Panc1 (cell line): ENCODE measurements around the gene MIER2.

Experiments
- CTCF ChIP-seq: fragments of 450-650 bp; IDR thresholded peaks from 2 replicates; pipeline ENCODE4 v1.5.1; 2017; ENCODE audit warnings: mild to moderate bottlenecking
- REST ChIP-seq, 2 experiments: IDR thresholded peaks; 2 replicates each; pipeline ENCODE4 v1.6.1; 2011 to 2012; ENCODE audit warnings: low read depth in 2 of 2, control low read depth in 1 of 2, low read length in 1 of 2, mild to moderate bottlenecking in 1 of 2, moderate library complexity in 1 of 2; ENCODE audit not compliant: insufficient read depth in 1 of 2

GRCh38 chr19:377801-378581 lies 33.4 kb upstream of the MIER2 start:
- TF ChIP-seq CTCF = no peak
- TF ChIP-seq REST (IDR thresholded peaks at IDR 0.05; ENCODE audit: insufficient read depth in 1 of 2, low read depth in 2 of 2, low read length in 1 of 2) = no peak
